ENCODE measurements around the gene DENND5B. TPM values are rescaled to one million over a fixed set of nuclear protein-coding genes. Genes with fewer than 3 reads are reported as not detected.

Gene DENND5B
- total and polyA plus RNA-seq, 2 of the 4 experiments (the other 2 are of a cell fraction): 5.5 to 13.4 TPM

DNA sequence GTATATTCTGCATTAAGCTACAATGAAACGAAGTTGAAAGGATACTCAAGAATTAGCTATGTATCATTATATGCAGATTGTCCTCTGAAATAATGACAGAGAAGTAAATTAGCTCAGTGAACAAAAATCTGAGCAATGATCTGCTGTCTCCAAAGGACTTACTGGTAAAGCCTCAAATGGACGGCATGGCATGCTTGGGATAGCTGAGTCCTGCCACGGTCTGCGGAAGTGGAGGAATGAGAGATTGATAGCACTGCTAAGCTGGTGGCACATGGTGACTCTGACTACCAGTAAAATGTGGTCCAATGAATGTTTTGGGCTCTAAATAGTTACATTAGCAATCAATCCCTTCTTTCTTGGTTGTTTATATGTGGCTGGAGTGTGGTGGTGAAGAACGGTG, 3.7 kb upstream of the DENND5B start:
- Histone ChIP-seq H3K9me1 (ENCODE audit: insufficient read depth, low read length) (0 out of 2 replicates have a peak, but pooled peaks cover 3% of the 10 kb centered on the region), H3K9ac (ENCODE audit: low read depth, low read length) (no peak overlapping the region), H3K9me3 (ENCODE audit: control insufficient read depth, insufficient read depth, low read length) (no peaks in the 10 kb centered on the region), H2BK5ac (ENCODE audit: low read depth, low read length, poor library complexity, severe bottlenecking) (no peak overlapping the region), H2AK5ac (ENCODE audit: low read depth, low read length) (no peak overlapping the region), H4K20me1 (ENCODE audit: insufficient read depth, low read length) (peaks cover 3% of the 10 kb centered on the region; the same call in 1 of the 2 replicates), H2BK15ac (ENCODE audit: low read depth, low read length) (no peak overlapping the region), H3K4me2 (ENCODE audit: low read depth, low read length) (peak overlapping the region; percentile 16; the same call in 1 of the 2 replicates), H3K23ac (ENCODE audit: low read depth, low read length) (peak overlapping the region; percentile 10; the same call in 1 of the 2 replicates), H3K27ac (ENCODE audit: insufficient read depth, low read length) (no peak overlapping the region), H3K79me1 (ENCODE audit: low read depth in 1 of 2, low read length in 2 of 2) (peaks cover 0 to 3% of the 10 kb centered on the region in 2 experiments; a peak in 2 of 4 replicates), H3K4me3 (ENCODE audit: insufficient read depth, low read depth, low read length) (no peak overlapping the region), H2BK120ac (ENCODE audit: low read depth, low read length) (no peak overlapping the region), H4K5ac (ENCODE audit: low read depth, low read length) (no peak overlapping the region), H3K14ac (replicated peaks; ENCODE audit: low read depth, low read length) (peak overlapping the region; percentile 16), H2BK20ac (ENCODE audit: low read depth, low read length) (no peak overlapping the region), H3K18ac (ENCODE audit: low read depth, low read length) (no peak overlapping the region), H4K91ac (ENCODE audit: insufficient read depth, low read depth, low read length) (no peak overlapping the region), H3K27me3 (ENCODE audit: control insufficient read depth, insufficient read depth, low read length) (no peaks in the 10 kb centered on the region), H3K36me3 (ENCODE audit: control insufficient read depth, insufficient read depth, low read length) (no peaks in the 10 kb centered on the region), H3K56ac (ENCODE audit: extremely low read depth, insufficient read depth, low read length) (no peak overlapping the region), H3K4me1 (ENCODE audit: control insufficient read depth, insufficient read depth, low read length) (peaks cover 3% of the 10 kb centered on the region; the same call in 1 of the 2 replicates), H2AK9ac (replicated peaks; ENCODE audit: low read depth, low read length, poor library complexity) (no peak overlapping the region), H3K4ac (ENCODE audit: low read depth, low read length) (peak overlapping the region; percentile 3; the same call in 1 of the 2 replicates), H4K8ac (ENCODE audit: low read depth in 2 of 2, low read length in 2 of 2) (no peak overlapping the region), H2AFZ (replicated peaks; ENCODE audit: low read length, poor library complexity) (no peak overlapping the region)
- ChIA-PET CTCF (interaction anchor here (1.0 kb wide), 1 partner anchor 136 kb away, joined by 3 read pairs; no protein-coding TSS in a partner anchor), POLR2A (ENCODE audit: unreplicated experiment) (no interaction called here)
- dilution Hi-C loops (cut with HindIII; ENCODE audit: low sequenced_read_pairs, unreplicated experiment): no loop called here
- intact Hi-C loops (cut with micrococcal nuclease): loop anchor here (5.0 kb wide), 1 partner anchor 43 kb away; no protein-coding TSS in a partner anchor
- ATAC-seq (ENCODE audit: low read depth): no peak
- DNase-seq: peak; percentile 19
- TF ChIP-seq CHD1 (IDR thresholded peaks at IDR 0.05; ENCODE audit: low read depth, low read length) (no peak), RAD21 (IDR thresholded peaks at IDR 0.05; ENCODE audit: low read length) (no peak), NFE2L2 (IDR thresholded peaks at IDR 0.05; ENCODE audit: low read depth, low read length) (no peak), MAZ (IDR thresholded peaks at IDR 0.05; ENCODE audit: borderline replicate concordance, low read depth, low read length) (no peak), SMC3 (IDR thresholded peaks at IDR 0.05; ENCODE audit: low read depth, low read length) (no peak), FOS (IDR thresholded peaks at IDR 0.05; ENCODE audit: low read depth, low read length) (no peak), RCOR1 (IDR thresholded peaks at IDR 0.05; ENCODE audit: insufficient replicate concordance, low read length) (no peak), CEBPB (IDR thresholded peaks at IDR 0.05; ENCODE audit: low read depth, low read length) (no peak), MXI1 (IDR thresholded peaks at IDR 0.05; ENCODE audit: borderline replicate concordance, low read depth, low read length) (no peak)
- TF ChIP-seq, protein P1, sequence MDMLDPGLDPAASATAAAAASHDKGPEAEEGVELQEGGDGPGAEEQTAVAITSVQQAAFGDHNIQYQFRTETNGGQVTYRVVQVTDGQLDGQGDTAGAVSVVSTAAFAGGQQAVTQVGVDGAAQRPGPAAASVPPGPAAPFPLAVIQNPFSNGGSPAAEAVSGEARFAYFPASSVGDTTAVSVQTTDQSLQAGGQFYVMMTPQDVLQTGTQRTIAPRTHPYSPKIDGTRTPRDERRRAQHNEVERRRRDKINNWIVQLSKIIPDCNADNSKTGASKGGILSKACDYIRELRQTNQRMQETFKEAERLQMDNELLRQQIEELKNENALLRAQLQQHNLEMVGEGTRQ (IDR thresholded peaks at IDR 0.05; ENCODE audit: low read depth, low read length): no peak
- TF ChIP-seq, protein P2, sequence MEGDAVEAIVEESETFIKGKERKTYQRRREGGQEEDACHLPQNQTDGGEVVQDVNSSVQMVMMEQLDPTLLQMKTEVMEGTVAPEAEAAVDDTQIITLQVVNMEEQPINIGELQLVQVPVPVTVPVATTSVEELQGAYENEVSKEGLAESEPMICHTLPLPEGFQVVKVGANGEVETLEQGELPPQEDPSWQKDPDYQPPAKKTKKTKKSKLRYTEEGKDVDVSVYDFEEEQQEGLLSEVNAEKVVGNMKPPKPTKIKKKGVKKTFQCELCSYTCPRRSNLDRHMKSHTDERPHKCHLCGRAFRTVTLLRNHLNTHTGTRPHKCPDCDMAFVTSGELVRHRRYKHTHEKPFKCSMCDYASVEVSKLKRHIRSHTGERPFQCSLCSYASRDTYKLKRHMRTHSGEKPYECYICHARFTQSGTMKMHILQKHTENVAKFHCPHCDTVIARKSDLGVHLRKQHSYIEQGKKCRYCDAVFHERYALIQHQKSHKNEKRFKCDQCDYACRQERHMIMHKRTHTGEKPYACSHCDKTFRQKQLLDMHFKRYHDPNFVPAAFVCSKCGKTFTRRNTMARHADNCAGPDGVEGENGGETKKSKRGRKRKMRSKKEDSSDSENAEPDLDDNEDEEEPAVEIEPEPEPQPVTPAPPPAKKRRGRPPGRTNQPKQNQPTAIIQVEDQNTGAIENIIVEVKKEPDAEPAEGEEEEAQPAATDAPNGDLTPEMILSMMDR (conservative IDR thresholded peaks at IDR 0.05; ENCODE audit: low read depth, low read length): no peak
- TF ChIP-seq, protein P3, sequence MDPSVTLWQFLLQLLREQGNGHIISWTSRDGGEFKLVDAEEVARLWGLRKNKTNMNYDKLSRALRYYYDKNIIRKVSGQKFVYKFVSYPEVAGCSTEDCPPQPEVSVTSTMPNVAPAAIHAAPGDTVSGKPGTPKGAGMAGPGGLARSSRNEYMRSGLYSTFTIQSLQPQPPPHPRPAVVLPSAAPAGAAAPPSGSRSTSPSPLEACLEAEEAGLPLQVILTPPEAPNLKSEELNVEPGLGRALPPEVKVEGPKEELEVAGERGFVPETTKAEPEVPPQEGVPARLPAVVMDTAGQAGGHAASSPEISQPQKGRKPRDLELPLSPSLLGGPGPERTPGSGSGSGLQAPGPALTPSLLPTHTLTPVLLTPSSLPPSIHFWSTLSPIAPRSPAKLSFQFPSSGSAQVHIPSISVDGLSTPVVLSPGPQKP (IDR thresholded peaks at IDR 0.05; ENCODE audit: borderline replicate concordance, low read depth, low read length): no peak
- no TSS peak for BruUV-seq (replicated peaks)
- in situ Hi-C loops (cut with MboI; ENCODE audit: low sequenced_read_pairs): loop anchor here (25.0 kb wide), 1 partner anchor 157 kb away; no protein-coding TSS in a partner anchor
- WGBS, 2 experiments (ENCODE audit: extremely low coverage in 2 of 2, insufficient read length in 1 of 2): no CpG with 5 or more reads among the region's 5 CpGs

All from IMR-90 (cell line).